ENCODE results near the gene MVB12A.

Gene MVB12A

DNA sequence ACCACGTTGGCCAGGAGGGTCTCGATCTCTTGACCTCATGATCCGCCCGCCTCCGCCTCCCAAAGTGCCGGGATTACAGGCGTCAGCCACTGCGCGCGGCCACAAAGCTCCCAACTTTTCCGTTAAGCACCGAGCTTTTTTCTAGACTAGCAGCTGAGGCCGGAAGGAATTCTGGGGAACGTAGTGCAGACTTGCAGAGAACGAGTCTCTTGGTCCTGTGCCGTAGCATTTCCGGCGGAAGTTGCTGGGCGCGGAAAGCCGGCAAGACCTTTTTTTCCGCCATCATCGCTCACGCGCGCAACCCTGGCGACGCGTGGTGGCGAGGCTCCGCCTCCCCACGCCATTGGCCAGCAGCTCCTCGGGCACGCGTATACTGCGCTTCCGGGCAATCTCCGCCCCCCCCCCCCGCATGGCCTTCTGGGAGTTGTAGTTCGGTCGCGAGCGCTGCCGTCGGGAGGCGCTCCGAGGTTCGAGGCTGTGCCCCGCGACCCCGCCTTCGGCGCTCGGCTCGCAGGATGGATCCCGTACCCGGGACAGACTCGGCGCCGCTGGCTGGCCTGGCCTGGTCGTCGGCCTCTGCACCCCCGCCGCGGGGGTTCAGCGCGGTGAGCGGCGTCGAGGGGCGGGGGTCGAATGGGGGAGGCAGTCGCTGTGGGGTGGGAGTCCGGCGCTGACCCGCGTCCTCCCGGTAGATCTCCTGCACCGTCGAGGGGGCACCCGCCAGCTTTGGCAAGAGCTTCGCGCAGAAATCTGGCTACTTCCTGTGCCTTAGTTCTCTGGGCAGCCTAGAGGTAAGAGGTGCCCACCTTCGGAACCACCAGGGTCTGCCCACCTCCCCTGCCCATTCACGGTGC is at the start of gene MVB12A:
TSS of gene MVB12A (plus strand) at position 427 of the 854 bp plus-strand sequence. CDS start at position 516, 89 bp downstream.
- no peaks in the 10 kb centered on the region for H3K27me3 Mint-ChIP-seq
- H3K27ac Mint-ChIP-seq: peak within 1 kb of the TSS; percentile 76
- H3K4me1 Mint-ChIP-seq: peaks cover 4% of the 10 kb centered on the region
- no peaks in the 10 kb centered on the region for H3K9me3 Mint-ChIP-seq
- peaks cover 13% of the 10 kb centered on the region for H3K36me3 Mint-ChIP-seq
- DNase-seq (ENCODE audit: low spot score in 2 of 2) (peak; percentile 79 to 90), ATAC-seq (ENCODE audit: low read depth) (peak; percentile 97)
- peak within 1 kb of the TSS; percentile 94 for H3K4me3 Mint-ChIP-seq

DNA sequence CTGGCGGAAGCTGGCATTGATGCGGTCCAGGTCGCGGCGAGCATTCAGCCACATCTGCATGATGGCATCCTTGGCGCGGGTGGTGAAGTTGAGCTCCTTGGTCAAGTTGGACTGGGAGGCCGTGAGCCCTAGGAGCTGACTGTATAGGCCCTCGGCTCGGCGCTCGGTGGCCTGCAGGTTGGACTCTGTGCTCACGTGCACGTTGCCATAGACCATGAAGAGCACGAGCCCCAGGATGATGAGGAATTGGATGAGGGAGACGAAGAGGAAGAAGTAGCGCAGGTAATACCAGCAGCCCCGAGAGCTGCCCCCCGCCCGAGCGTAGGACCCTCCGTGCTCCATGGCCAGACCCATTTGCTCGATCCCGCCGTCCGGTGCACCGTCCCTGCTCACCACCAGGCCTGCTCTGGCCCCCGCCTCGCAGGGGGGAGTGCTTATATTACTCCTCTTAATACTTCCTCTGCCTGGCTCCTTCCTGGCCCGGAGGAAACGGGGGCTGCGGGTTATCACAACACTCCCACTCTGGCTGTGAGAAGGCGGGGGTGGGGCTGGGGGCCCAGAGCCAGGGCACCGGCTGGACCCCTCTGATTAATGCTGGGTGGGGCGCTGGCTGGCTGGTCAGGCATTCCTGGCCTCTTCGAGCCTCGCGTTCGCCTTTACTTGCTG is 42.8 kb upstream of the MVB12A start, which contains the start of gene PLVAP:
TSS of gene PLVAP (minus strand) at position 408 of the 666 bp plus-strand sequence. CDS start at position 354, 54 bp downstream.
- Mint-ChIP-seq H3K27ac (no peak within 1 kb of the TSS), H3K27me3 (peaks cover 21% of the 10 kb centered on the region), H3K4me1 (peaks cover 6% of the 10 kb centered on the region), H3K9me3 (no peaks in the 10 kb centered on the region), H3K36me3 (no peaks in the 10 kb centered on the region), H3K4me3 (no peak within 1 kb of the TSS)
- ATAC-seq (ENCODE audit: low read depth): no peak
- no peak for DNase-seq (ENCODE audit: low spot score in 2 of 2)

DNA sequence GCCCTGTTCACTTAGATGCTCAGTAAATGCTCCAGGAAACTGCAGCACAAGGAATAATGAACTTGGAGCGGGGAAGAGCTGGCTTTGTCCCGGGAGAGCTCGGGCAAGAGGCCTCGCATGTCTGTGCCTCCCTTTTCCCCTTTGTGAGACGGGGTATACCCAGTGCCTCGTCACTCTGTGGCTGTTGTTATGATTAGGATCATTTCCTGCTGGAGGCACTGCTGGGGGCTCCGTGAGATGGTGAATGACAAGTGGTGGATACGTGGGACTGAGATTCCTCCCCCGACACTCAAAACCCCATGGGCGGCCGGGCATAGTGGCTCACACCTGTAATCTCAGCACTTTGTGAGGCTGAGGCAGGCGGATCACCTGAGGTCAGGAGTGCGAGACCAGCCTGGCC is 41.6 kb upstream of the MVB12A start:
- Mint-ChIP-seq H3K36me3 (no peaks in the 10 kb centered on the region), H3K27me3 (peaks cover 18% of the 10 kb centered on the region)

DNA sequence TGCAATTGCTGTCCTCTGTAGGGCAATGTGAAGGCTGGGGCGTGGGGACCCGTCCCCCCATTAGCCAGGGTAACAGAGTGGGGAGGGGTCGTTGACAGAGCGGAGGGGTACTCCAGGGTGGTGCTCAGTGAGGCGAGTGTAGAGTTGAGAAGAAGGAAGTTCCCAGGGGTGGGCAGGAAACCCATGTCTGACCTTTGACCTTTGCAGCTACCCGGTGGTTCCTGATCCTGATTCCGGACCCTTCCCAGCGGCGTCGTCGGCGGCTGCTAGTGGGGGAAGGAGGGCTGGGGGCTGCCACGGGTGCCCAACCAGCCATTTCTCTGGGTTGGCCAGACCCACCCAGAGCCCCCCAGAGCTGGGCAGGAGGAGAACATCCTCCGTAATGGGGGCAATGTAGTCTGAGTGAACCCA is 40.6 kb upstream of the MVB12A start:
- no peaks in the 10 kb centered on the region for H3K9me3 Mint-ChIP-seq
- H3K4me1 Mint-ChIP-seq: peaks cover 3% of the 10 kb centered on the region
- DNase-seq (ENCODE audit: low spot score in 2 of 2) (no peak), ATAC-seq (ENCODE audit: low read depth) (no peak)
- no peak overlapping the region for H3K27ac Mint-ChIP-seq
- H3K4me3 Mint-ChIP-seq: no peak overlapping the region
- no peaks in the 10 kb centered on the region for H3K36me3 Mint-ChIP-seq
- H3K27me3 Mint-ChIP-seq: peaks cover 18% of the 10 kb centered on the region

More for the DNA sequence above, 41.6 kb upstream of the MVB12A start:
- no peak overlapping the region for H3K4me3 Mint-ChIP-seq
- DNase-seq (ENCODE audit: low spot score in 2 of 2) (no peak), ATAC-seq (ENCODE audit: low read depth) (peak; percentile 11)
- no peaks in the 10 kb centered on the region for H3K9me3 Mint-ChIP-seq
- H3K4me1 Mint-ChIP-seq: peaks cover 3% of the 10 kb centered on the region
- H3K27ac Mint-ChIP-seq: no peak overlapping the region

DNA sequence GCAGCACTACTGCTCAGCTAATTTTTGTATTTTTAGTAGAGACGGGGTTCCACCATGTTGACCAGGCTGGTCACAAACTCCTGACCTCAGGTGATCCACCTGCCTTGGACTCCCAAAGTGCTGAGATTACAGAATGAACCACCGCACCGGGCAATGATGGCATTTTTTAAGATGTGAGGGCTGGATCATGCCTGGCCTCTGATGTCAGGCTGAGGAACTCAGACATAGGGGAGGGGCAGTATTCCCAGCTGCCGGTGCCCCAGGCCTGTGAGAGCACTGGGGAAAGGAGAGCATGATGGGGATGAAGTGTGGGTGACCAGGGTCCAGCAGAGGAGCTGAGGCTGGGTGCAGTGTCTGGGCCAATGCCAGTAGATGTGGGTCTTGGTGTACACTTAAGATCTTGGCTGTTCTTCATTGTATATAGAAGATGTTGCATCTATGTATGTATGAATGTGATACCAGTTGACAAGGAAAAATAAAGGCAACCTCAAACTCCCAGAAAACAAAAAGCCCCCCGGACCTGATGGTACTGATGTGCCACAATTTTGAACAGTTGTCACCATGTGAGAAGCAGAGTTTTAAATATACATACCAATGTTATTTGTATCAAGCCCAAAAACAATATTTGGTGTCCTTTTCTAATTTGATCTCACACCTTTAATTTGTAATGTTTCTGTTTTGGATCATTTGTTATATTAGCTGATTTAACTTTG is 39.3 kb upstream of the MVB12A start:
- DNase-seq (ENCODE audit: low spot score in 2 of 2) (no peak), ATAC-seq (ENCODE audit: low read depth) (no peak)
- no peak overlapping the region for H3K4me3 Mint-ChIP-seq
- peaks cover 18% of the 10 kb centered on the region for H3K27me3 Mint-ChIP-seq
- no peaks in the 10 kb centered on the region for H3K9me3 Mint-ChIP-seq
- no peaks in the 10 kb centered on the region for H3K36me3 Mint-ChIP-seq
- H3K27ac Mint-ChIP-seq: no peak overlapping the region
- H3K4me1 Mint-ChIP-seq: peaks cover 3% of the 10 kb centered on the region

DNA sequence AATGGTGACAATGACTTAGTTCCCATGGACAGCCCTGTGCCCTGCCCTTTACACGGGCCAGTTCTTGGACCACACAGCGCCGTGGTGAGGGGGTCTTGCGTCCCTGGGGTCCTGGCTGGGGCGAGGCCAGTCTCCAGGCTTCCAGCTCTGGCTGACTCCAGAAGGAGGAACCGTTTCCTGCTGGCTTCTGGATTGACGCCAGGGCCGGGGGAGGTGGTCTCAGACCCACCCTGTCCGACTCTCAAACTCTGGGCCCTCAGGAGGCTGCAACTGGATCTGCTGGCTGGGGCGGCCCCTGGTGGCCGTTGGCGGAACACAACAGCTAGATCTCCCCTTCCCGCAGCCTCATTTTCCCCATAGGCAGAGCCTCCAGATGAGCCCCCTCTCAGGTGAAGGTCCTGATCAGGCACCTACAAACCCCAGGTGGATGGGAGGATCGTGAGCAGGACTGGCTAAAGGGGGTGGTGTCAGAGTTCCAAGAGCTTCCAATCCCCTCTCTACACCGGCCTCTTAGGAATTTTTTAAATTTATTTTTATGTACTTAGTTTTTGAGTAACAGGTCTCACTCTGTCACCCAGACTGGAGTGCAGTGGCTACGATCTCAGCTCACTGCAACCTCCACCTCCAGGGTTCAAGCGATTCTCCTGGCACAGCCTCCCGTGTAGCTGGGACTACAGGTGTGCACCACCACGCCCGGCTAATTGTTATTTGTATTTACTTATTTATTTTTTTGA is 33.8 kb upstream of the MVB12A start:
- peak; percentile 64 to 67 for DNase-seq (ENCODE audit: low spot score in 2 of 2)
- Mint-ChIP-seq H3K36me3 (peaks cover 3% of the 10 kb centered on the region), H3K27me3 (peaks cover 5% of the 10 kb centered on the region), H3K27ac (no peak overlapping the region), H3K4me1 (peaks cover 4% of the 10 kb centered on the region), H3K9me3 (peaks cover 2% of the 10 kb centered on the region), H3K4me3 (no peak overlapping the region)
- ATAC-seq (ENCODE audit: low read depth): peak; percentile 60

DNA sequence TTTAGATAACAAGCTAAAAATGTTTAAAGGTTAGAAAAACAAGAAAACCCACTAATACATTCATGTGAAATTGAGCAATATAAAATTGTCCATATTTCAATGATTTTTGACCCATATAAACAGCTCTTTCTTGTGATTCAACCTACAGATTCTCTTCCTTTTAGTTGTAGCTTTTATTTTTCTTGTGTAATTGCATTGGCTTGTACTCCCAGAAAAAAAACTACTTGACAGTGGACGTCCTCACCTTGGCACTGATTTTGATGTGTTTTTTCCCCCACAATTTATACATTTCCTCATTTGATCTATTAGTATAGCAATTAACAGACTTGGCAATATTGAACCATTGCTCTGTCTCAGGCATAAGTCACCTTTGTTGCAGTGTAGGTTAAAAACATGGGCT is 30.6 kb upstream of the MVB12A start:
- DNase-seq (ENCODE audit: low spot score in 2 of 2) (no peak), ATAC-seq (ENCODE audit: low read depth) (no peak)
- H3K4me3 Mint-ChIP-seq: no peak overlapping the region
- no peak overlapping the region for H3K27ac Mint-ChIP-seq
- peaks cover 3% of the 10 kb centered on the region for H3K36me3 Mint-ChIP-seq
- H3K9me3 Mint-ChIP-seq: peaks cover 2% of the 10 kb centered on the region
- H3K27me3 Mint-ChIP-seq: peaks cover 11% of the 10 kb centered on the region
- peaks cover 11% of the 10 kb centered on the region for H3K4me1 Mint-ChIP-seq

DNA sequence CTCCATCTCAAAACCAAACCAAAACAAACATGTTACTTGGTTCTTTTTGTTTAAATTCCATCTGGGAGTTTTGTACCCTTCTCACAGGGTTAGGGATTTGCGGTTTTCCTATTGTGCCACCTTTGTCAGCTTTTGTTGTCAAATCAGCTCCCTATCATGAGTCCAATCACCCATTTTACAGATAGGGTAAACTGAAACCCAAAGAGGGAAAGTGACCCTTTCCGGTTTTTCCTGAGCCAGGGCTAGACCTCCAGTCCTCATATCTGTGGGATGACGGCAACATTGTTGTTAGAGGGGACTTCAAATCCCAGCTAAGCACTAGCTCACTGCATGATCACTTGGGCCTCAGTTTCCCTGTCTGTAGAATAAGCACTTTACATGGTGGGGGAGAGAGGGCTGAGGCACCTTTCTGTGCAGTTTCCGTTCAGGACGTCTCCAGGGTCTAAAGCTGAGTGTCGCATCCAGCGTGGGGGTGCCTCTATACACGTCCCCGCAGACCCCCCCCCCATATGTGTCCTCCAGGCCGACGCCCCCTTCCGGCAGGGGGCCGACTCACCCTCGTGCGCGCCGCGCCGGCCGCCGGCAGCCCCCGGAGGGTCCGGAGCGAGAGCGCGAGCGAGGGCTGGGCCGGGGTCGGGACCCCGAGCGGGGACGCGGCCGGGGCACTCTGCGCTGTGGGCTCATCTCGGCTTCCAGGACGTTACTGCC is 29.7 kb upstream of the MVB12A start:
- H3K27me3 Mint-ChIP-seq: peaks cover 11% of the 10 kb centered on the region
- no peak for DNase-seq (ENCODE audit: low spot score in 2 of 2)

DNA sequence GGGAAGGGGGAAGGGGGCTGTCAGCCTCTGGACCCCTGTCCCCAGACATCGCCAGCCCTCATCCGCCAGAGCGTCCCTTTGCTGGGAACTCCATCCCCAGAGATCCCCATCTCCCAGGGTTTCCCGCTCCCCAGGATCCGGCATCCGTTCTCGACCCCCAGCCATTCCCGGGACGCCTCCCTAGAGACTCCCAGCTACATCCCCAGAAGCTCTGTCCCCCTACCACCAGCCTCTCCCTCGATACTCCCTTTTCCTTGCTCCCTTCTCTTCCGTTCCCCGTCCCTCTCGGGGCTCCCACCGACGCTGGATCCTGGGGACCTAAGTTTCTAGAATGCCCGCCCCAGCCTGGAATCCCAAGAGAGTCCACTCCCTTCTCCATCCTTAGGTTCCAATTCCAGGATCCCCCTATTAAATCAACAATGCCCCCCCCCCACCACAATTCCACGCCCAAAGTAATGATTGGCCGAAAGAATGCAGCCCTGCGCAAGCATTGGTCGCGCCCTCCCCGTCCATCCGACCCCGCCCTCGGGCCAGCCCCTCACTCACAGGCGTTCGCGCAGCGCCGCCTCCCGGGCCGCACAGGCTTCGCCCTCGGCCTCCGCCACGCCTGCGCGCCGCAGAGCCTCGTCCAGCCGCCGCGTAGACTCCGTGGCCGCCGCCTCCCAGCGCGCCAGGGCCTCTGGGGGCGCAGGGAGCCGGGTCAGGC is 29.0 kb upstream of the MVB12A start:
- Mint-ChIP-seq H3K4me1 (peaks cover 17% of the 10 kb centered on the region), H3K27me3 (peaks cover 11% of the 10 kb centered on the region), H3K9me3 (peaks cover 2% of the 10 kb centered on the region), H3K27ac (no peak overlapping the region), H3K4me3 (peak overlapping the region; percentile 85), H3K36me3 (peaks cover 6% of the 10 kb centered on the region)
- DNase-seq (ENCODE audit: low spot score in 2 of 2): peak; percentile 73
- peak; percentile 99 for ATAC-seq (ENCODE audit: low read depth)

More for the DNA sequence above, 29.7 kb upstream of the MVB12A start:
- peaks cover 2% of the 10 kb centered on the region for H3K9me3 Mint-ChIP-seq
- H3K4me1 Mint-ChIP-seq: peaks cover 14% of the 10 kb centered on the region
- ATAC-seq (ENCODE audit: low read depth): no peak
- no peak overlapping the region for H3K4me3 Mint-ChIP-seq
- no peak overlapping the region for H3K27ac Mint-ChIP-seq
- H3K36me3 Mint-ChIP-seq: peaks cover 4% of the 10 kb centered on the region

DNA sequence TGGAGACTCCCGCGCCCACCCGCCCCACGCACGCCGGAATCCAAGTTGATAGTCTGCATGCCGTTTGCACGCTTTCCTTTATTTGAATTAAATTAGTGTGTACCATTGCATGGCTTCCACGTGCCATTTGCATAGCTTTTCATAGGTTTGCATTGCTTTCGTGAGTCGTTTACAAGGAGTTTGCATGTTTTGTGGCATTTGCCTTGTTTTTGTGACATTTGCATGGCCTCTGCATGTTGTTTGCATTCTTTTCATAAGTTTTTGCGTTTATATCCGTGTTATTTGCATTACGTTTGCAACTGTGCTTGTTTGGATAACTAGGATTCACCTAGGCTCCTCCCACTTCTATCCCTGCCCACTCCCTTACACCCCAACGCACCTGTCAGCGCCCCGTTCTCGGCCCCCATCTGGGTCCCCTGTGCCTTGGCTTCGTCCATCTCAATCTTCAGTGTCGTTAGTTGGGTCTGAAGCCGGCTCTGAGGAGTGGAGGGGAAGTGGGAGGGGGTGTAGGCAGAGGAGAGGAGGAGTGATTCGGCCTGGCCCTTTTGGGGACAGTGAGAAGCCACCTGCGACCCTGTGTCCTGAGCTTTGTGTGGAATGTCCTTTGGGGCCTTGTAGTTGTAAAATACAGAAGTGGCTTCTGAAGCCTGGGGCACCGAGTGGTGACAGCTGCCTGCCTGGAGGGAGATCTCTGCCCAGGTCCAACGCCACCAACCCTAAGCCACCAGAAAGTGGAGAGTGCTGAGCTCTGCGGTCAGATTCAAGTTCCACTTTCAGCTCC is 28.3 kb upstream of the MVB12A start:
- Mint-ChIP-seq H3K36me3 (peaks cover 6% of the 10 kb centered on the region), H3K9me3 (peaks cover 2% of the 10 kb centered on the region), H3K4me1 (peaks cover 17% of the 10 kb centered on the region), H3K27me3 (peaks cover 11% of the 10 kb centered on the region), H3K4me3 (peak overlapping the region; percentile 64), H3K27ac (no peak overlapping the region)
- ATAC-seq (ENCODE audit: low read depth): peak; percentile 17
- no peak for DNase-seq (ENCODE audit: low spot score in 2 of 2)

DNA sequence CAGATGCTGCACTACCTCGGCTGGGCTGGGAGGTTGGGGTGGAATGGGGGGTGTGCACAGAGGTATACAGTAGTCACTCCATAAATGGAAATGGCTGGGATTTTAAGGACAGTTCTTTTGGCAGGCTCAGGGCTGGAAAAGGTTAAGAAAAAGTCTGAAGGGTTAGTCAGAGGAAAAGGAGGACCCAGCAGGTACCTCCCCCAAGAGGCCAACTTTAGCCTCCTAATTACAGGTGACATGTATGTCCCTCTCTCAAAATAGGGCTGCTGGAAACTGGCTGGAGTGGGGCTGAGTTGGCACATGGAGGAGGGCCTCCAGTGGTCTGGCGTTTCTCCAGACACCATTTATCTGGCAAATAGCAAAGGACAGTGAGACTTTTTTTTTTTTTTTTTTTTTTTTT is 26.8 kb upstream of the MVB12A start:
- Mint-ChIP-seq H3K36me3 (peaks cover 12% of the 10 kb centered on the region), H3K27me3 (peaks cover 11% of the 10 kb centered on the region), H3K4me3 (no peak overlapping the region), H3K27ac (no peak overlapping the region), H3K9me3 (peaks cover 2% of the 10 kb centered on the region), H3K4me1 (peaks cover 17% of the 10 kb centered on the region)
- no peak for DNase-seq (ENCODE audit: low spot score in 2 of 2)
- ATAC-seq (ENCODE audit: low read depth): no peak

DNA sequence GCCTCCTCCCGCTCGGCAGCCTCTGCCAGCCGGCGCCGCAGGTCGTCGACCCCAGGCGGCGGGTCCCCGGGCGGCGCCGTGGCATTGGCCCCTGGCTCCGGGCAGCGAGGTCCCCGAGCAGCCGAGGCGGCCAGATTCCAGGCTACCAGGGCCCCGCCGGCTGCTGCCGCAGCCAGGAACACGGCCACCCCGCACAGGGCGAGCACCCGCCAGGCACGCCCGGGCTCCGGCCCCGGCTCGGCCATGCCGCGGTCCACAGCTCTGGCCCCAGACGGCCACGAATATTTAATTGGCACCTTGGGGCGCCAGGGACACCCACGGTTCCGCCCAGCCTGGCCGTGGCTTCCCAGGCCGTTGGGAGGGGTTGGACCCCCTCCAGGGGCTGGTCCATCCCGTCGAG is 25.9 kb upstream of the MVB12A start, which contains the start of gene CCDC194:
TSS of gene CCDC194 (minus strand) at position 283 of the 400 bp plus-strand sequence. CDS start at position 245, 38 bp downstream.
- Mint-ChIP-seq H3K27me3 (peaks cover 11% of the 10 kb centered on the region), H3K36me3 (peaks cover 14% of the 10 kb centered on the region), H3K9me3 (peaks cover 2% of the 10 kb centered on the region), H3K27ac (peak within 1 kb of the TSS; percentile 78), H3K4me3 (no peak within 1 kb of the TSS), H3K4me1 (peaks cover 17% of the 10 kb centered on the region)
- no peak for ATAC-seq (ENCODE audit: low read depth)
- DNase-seq (ENCODE audit: low spot score in 2 of 2): no peak

Measured in memory B cell (primary cell).